GM12892 (cell line): ENCODE results near the gene DLG2.
"Not testable (repeated sequence)": the region's sequence is repeated elsewhere in the genome, so short reads cannot be mapped to it uniquely, and the experiment has no call there.

Source experiments
- DNase-seq: peaks from one replicate; pipeline ENCODE4 v3.0.0; 2011; ENCODE audit not compliant: insufficient read length
- FAIRE-seq: peaks from 2 replicates; lab custom pipeline; 2011; peaks lifted over from hg19 to GRCh38; lab: Jason Lieb, UNC
- POLR2A ChIP-seq: IDR thresholded peaks from 2 replicates; pipeline ENCODE4 v1.6.1; 2011; ENCODE audit warnings: low read depth, low read length, control low read depth
- POLR2AphosphoS5 ChIP-seq: IDR thresholded peaks from 2 replicates; pipeline ENCODE4 v1.6.1; 2011; ENCODE audit warnings: low read depth, low read length, control low read depth
- TAF1 ChIP-seq: IDR thresholded peaks from 2 replicates; pipeline ENCODE4 v1.6.1; 2011; ENCODE audit warnings: low read depth, mild to moderate bottlenecking, control low read depth, low read length, borderline replicate concordance

Gene DLG2

DNA sequence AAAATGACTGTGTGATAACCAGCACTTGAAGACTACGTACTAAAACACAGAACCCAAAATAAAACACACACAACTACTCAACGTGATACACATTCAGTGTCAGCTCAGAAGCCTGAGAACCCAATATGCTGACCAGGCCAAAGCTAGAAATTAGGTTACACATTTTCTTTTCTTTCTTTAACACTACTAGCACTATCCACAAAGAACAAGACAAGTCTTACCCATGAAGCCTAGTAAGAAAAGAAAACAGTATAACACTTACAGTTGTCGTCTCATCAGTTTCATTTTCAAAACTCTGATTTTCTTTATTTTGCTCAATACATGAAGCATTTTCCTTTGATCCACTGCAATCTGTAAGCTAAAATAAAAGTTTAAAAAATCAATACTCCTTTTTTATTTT, 472.9 kb downstream of the DLG2 start:
- DNase-seq: no peak
- FAIRE-seq: peak; percentile 17
- no peak for TF ChIP-seq POLR2AphosphoS5
- no peak for TF ChIP-seq TAF1
- TF ChIP-seq POLR2A: no peak

DNA sequence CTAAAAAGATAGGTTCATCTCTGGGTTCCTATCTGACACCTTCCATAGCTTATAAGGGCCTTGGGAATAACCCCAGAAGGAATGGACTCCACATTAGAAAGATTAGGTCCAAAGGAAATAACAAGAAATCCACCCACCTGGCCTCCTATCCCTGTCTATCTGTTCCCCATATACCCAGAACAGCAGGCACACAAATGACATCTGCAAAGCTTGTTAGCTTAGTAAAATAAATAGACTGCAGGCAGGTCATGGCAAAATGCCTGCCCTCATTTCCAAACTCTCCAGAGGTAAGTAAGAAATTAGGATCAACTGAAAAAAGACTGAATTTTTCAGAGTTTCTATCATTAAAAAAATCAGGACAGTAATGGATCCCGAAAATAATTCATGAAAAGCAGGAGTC, 489.5 kb downstream of the DLG2 start:
- no peak for TF ChIP-seq POLR2A
- no peak for TF ChIP-seq POLR2AphosphoS5
- no peak for TF ChIP-seq TAF1
- FAIRE-seq (no peak), DNase-seq (no peak)

DNA sequence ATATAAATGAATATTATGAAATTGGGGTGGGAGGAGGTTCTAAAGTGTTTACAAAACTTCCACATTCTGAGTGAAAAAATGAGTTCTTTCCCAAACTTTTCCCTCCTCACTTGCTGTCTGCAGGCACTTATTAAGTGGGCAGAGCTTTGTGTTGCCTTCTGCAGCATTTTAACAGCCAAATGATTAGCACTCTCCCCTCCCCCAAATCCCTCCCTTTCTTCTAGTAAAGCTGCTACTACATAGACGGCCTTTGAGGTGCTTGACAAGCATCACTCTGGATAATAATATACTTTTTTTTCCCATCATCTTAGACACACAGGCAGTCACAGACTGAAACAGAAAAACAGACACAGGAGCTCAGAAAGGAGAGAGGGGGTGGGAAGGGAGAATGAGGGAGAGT, 493.5 kb downstream of the DLG2 start:
- DNase-seq: no peak
- no peak for FAIRE-seq
- TF ChIP-seq POLR2A: no peak
- TF ChIP-seq POLR2AphosphoS5: no peak
- TF ChIP-seq TAF1: no peak

DNA sequence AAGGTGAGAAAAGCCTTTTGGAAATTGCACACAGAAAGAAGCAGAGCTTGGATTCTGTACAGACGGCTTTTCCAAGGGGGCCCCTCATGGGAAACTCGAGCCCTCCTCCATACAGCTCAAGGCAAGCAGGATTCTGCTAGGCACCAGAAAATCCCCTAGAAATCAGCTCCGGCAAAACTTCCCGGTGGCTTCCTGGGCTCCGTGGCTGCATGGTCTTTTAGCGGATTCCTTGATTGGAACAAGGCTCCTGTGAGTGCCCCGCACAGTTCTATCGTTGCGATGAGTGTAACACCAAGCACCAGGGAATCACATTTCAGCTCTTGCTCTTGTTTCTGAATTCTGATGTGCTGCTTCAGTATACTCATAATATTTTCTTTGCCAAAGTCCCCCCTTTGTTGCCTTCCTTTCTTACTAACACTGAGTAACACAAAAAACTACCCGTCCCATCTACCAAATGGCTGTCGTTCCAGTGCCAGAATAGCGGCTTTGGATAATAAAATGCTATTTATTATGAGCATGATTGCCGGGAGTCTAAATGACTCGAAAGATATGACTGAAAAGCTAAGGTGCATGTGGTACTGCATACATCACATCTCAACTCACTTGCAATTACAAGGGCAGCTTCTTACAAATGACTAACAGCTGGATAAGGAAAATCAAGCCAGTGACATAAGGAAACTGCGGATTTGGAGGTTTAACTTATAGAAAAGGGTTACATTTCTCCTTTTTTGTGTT, 494.1 kb downstream of the DLG2 start:
- no peak for TF ChIP-seq POLR2A
- no peak for TF ChIP-seq TAF1
- TF ChIP-seq POLR2AphosphoS5: no peak
- no peak for DNase-seq
- no peak for FAIRE-seq

DNA sequence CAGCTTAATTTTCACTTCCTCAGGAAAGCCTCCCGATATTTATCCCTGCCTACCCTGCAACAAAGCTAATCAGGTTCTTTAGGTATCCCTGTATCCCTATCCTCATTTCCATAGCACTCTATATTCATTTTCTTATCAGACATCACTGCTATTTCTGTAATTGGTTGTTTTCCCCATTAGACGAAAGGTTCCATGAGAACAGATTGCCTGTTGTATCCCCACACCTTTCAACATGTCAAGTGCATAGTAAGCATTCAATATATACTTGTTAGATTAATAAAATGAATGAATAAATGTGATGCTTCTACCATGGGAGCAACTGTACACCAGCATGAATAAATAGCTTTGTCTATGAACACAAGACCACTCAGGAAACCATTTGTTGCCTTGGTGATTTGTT, 499.8 kb downstream of the DLG2 start:
- DNase-seq (no peak), FAIRE-seq (no peak)
- TF ChIP-seq TAF1 (no peak), POLR2A (no peak), POLR2AphosphoS5 (no peak)

DNA sequence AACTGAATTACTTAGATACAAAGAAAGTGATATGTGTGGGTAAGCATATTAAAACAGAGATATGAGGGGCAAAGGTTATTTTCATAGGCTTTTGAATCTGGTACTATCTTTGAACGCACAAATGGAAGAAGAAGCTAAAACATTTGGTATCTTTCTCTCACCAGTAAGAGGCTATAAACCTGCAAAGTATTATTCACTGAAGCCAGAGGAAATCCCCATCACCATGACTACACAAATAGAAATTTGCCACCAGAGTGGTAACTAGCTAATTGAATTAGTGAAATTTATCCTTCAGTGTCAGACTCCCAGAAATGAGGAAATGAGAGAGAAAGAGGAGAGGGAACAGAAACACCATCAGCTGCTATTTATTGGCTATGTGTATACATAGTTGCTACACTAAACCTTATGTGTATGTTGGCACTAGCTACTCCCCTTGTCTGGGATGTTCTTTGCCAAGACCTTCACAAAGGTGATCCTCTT, 503.4 kb downstream of the DLG2 start:
- DNase-seq (peak; percentile 6), FAIRE-seq (peak; percentile 92)
- TF ChIP-seq POLR2AphosphoS5: no peak
- no peak for TF ChIP-seq TAF1
- TF ChIP-seq POLR2A: no peak

DNA sequence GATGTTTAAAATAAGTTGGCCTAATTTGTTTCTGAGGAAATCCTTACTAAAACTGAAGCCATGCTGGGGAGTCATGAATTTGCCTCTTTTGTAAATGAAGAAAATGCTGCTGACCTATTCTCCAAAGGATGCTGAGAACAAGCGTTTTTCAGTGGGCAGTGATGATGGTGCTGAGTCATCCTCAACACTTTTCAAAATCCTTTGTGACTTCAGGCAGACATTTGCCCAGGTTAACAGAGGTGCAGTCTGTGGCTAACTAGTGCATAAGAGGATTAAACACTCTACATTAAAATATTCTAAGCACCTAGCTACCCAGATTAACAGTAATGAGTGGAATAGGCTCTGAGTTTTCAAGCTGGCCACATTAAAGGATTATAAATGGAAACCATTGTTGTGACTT, 509.0 kb downstream of the DLG2 start:
- DNase-seq (no peak), FAIRE-seq (peak; percentile 14)
- TF ChIP-seq POLR2AphosphoS5: no peak
- TF ChIP-seq POLR2A: no peak
- no peak for TF ChIP-seq TAF1

DNA sequence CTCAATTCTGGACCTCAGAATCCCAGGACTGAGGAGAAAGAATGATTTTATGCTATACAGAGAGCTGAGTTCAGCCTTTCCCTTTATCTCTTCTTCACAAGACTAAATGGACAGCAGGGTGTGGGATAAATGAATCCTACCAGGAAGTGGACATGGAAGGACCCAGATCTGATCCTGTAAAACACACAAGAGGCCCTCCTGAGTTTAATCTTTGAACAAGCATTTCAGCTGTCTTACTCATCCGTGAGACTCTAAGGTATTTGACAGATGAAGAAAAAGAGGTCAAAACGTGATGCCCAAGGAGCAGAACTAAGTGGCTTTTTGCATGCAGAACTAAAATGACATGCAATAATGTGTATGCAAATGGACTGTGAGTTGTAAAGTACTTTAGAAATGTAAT, 511.3 kb downstream of the DLG2 start:
- DNase-seq (no peak), FAIRE-seq (no peak)
- TF ChIP-seq POLR2AphosphoS5 (no peak), TAF1 (no peak), POLR2A (no peak)

DNA sequence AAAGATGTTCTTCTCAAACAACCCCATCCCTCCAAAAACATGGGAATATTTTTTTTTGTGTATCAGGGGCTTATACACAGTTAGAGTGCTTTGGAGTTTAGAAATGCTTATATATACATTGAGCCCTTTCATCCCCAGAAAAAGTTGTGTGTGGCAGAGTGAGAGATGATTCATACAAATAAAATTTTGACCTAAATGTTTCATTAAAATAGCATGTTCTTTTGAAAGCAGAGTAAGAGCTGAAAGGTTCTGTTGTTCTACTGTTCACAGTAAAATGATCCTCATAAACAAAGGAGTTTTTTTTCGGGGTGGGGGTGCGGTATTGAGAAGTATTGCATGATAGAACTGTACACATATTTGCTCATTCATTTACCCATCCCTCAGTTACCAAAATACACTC, 512.4 kb downstream of the DLG2 start:
- TF ChIP-seq POLR2A (no peak), POLR2AphosphoS5 (no peak), TAF1 (no peak)
- DNase-seq (no peak), FAIRE-seq (no peak)

DNA sequence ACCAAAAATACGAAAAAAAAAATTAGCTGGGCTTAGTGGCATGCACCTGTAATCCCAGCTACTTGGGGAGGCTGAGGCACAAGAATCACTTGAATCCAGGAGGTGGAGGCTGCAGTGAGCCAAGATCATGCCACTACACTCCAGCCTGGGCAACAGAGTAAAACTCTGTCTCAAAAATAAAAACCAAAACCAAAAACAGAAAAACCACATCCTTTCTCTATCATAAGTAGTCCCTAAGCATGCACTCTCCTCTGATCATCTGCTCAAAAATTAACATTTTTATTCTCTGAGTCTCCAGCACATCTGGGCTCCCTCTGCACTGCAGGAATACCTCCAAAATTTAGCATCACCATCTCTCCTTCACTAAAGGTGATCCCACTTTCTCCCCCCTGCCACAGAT, 516.9 kb downstream of the DLG2 start:
- not testable (repeated sequence) for DNase-seq
- FAIRE-seq: peak; percentile 65

DNA sequence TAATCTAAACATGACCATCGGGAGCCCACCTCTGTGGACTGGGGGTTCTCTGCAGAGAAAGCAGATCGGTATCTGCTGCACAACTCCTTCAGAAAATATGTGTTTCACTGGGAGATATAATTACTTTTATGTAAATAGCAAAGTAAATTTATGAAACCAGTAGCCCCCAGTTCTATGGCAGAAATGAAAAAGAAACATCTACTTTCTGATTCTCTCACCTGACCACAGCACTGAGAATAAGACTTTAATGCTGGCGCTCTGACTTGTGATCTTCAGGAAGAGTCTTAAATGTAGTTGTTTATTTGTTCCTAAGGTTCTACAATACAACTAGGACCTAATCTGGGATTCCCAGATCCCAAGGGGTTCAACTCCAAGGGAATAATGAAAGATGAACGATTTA, 518.0 kb downstream of the DLG2 start:
- FAIRE-seq (peak; percentile 86), DNase-seq (no peak)
- no peak for TF ChIP-seq TAF1
- TF ChIP-seq POLR2A: no peak
- TF ChIP-seq POLR2AphosphoS5: no peak

DNA sequence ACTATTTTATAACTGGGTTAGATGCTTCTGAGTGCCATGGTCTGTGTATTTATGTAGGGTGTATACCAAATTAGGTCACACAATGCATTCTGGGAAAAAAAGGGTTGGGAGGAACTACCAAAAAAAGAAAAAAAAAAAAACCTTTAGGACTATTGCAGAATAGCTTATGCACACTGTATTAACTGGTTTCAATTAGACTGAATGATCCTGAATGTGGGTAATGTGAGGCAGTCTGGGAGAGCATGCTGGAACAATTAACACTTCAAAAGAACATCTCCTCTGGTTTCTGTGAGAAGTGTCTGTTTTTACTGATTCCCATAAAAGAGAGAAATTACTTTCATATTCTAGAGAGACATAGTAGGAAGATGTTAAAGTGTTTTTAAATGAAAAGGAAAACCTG, 521.3 kb downstream of the DLG2 start:
- DNase-seq: no peak
- no peak for TF ChIP-seq TAF1
- TF ChIP-seq POLR2AphosphoS5: no peak
- TF ChIP-seq POLR2A: no peak
- FAIRE-seq: no peak

DNA sequence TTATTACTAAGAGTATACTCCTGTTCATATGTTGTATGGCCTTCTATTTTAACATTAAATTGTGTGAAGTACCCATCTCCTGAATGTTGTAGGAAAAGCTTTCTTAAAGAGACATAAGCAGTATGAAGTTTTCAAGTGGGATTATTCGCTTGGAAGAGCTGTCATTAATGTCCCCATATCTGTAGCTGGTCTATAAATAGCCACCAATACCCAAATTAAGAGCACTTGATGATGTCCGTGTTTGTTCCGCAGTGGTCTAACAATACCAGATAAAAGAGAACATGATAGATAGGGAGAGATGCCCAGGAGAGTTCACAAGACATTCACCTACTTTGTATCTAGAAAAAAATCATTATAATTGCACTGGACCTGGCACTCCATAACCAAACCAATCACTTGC, 527.6 kb downstream of the DLG2 start:
- peak; percentile 17 for FAIRE-seq
- DNase-seq: no peak
- no peak for TF ChIP-seq TAF1
- no peak for TF ChIP-seq POLR2AphosphoS5
- no peak for TF ChIP-seq POLR2A
